ENCODE data around the gene CCDC192.

CCDC192 gene

GRCh38 chr5:127884416-127884815 is 181.2 kb downstream of the CCDC192 start:
- DNase-seq (ENCODE audit: low read depth in 3 of 3): no peak

DNA sequence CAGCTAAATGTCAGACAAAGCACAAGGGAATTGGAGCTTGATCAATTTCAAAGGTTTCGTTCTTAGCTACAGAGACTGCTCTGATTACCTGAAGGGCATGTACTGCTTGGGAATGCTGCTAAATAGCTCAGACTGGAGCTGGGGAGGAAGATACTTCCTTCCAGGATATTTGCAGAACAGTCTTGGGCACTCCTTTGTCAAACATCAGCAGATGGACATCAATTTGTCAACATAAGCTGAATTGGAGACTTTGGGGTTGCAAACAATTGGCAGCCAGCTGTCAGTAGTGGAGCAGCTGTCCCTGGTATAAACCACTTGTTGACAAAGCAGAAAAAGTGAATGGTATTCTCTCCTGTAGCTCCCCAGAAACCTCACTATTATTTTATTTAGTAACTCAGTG is 182.0 kb downstream of the CCDC192 start:
- no peak for DNase-seq (ENCODE audit: low read depth in 3 of 3)

- DNase-seq (ENCODE audit: low read depth in 3 of 3): no peak
Observed at GRCh38 chr5:127886081-127886480, 182.9 kb downstream of the CCDC192 start.

DNA sequence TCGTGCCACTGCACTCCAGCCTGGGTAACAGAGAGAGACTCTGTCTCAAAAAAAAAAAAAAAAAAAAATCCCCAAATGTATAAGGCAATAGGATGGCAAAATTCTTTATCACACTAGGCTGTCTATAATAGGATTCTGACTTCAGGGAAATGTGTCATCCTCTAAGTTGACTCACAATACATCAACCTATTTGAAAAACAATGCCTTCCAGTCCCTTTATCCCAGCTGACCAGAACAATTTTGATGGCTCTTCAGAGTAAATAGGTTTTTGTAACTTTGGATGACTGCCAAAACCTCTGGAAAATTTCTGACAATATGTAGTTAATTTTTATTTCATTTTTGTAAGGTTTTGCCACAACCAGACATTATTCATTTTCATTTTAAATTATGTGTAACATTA is 184.1 kb downstream of the CCDC192 start:
- no peak for DNase-seq (ENCODE audit: low read depth in 3 of 3)

- DNase-seq (ENCODE audit: low read depth in 3 of 3): no peak
Observed at GRCh38 chr5:127891942-127892341, 188.8 kb downstream of the CCDC192 start.

DNA sequence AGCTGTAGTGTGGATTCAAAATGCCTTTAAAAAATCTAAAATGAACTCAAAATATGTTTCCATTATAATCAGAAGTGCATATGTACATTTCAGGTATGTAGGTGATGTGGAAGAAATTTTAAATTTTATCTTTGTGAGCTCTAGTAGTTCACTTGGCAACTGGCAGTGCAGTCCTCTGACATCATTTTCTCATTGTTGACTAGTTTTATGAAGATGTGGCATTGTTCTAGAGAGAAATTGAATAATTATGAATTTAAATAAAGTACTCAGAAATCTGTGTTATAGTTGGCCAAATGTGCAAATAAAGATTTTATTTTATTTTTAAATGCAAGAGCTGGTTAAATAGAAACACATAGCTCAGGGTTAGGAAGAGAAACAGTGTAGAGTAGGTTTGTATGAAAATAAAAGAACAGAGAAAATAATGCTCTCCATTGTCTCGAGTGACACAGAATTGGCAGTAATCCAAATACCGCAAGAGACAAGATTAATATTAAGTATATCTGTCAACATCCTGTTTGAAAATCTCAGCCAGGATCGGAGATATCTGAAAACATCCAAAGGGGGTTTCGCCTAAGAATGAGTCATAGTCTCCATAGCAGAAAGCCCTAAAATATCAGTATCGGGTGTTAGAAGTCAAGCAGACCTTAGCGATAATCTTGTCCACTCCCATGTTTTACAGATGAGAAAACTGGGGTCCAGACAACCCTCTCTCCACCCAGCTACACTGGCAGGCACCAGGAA is 189.4 kb downstream of the CCDC192 start:
- no peak for DNase-seq (ENCODE audit: low read depth in 3 of 3)

DNA sequence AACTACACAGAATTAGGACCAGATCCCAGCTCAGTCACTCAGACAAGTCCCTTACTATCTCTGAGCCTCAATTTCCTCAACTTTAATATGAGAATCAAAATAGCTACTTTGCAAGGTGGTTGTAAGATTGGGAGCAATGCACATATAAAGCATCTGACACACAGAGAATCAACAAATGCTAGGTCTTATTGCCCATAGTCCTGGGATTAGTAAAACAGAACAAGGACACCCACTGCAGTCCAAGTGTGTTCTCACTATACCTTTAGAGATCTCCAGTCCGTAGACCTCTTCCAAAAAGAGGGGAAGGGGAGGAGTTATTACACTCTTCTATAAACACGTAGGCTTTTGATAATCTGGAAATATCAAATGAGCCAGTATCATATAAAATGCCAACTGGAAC is 190.0 kb downstream of the CCDC192 start:
- no peak for DNase-seq (ENCODE audit: low read depth in 3 of 3)

GRCh38 chr5:127894461-127894860 is 191.3 kb downstream of the CCDC192 start:
- DNase-seq (ENCODE audit: low read depth in 3 of 3): no peak

GRCh38 chr5:127898551-127899213 is 195.5 kb downstream of the CCDC192 start:
- DNase-seq (ENCODE audit: low read depth in 3 of 3): peak in 1 of 3 donors; percentile 21

DNA sequence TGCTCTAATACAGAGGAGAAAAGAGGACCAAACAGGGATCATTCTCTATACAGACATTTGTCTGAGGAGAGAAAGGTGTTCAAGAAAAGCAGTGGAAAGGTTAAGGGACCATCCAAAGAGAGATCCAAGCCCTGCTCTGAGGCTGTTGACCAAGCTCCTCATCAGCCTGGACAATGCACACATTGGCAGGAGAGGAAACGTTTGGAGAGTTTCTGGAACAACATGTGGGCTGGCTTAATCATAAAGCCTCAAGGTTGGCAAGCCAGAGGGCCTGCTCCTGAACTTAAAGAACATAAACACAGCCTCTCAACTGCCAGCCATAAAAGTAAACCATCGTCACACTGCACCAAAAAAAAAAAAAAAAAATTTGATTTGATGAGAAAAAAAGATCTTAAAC is 196.0 kb downstream of the CCDC192 start:
- DNase-seq (ENCODE audit: low read depth in 3 of 3): no peak

- no peak for DNase-seq (ENCODE audit: low read depth in 3 of 3)
Observed at GRCh38 chr5:127906562-127907204, 203.5 kb downstream of the CCDC192 start.

DNA sequence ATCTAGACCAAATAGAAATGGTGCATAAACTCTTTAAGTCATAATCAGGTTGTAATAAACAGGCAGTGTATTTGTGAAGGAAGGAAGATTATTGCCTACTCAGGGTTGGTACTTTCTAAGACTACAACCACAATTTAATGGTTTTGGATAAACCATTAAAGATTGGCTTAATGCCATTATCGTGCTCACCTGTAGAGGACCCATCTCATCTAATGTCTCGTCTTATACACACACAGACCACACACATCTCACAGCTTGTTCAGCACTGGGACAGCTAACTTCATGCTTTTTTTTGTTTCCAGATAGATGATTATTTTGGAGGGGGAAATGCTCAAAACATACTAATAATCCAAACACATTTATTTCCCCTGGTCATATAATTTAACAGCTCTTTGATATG is 204.7 kb downstream of the CCDC192 start:
- no peak for DNase-seq (ENCODE audit: low read depth in 3 of 3)

DNA sequence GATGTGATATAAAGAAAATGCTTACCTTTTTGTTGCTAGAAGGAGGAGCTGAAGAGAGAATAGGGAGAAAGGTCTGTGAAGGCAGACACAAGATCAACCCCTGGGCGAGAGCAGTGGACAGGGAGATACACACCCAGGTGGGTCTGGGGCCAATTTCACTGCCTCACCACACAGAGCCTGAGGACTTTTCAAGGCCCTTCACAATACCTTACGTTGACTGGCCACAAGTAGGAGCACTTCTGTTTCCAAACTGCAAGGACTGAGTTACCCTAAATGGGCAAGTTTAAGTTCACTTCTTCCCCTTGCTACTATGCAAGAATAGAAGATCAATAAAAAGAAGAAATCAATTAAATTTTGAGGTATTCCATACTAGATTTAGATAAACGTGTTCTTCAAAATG is 205.9 kb downstream of the CCDC192 start:
- DNase-seq (ENCODE audit: low read depth in 3 of 3): no peak

DNA sequence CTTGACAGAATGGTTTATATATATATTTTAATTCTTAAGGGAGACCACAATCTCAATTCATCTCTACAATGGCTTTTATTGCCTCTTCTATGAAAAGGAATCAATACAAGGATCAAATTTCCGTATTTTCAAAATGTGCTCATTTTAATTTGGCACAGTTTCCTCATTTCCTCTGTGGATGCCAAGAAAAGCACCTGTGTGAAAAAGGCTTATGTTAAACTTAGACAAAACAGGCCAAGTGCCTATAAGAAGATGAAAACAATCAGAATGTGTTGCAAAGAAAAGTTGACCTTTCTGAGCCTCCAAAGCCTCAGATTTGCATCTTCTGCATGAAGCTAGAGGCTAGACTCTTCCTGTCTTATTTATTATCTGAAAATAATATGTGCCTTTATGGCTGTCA is 206.6 kb downstream of the CCDC192 start:
- no peak for DNase-seq (ENCODE audit: low read depth in 3 of 3)

DNA sequence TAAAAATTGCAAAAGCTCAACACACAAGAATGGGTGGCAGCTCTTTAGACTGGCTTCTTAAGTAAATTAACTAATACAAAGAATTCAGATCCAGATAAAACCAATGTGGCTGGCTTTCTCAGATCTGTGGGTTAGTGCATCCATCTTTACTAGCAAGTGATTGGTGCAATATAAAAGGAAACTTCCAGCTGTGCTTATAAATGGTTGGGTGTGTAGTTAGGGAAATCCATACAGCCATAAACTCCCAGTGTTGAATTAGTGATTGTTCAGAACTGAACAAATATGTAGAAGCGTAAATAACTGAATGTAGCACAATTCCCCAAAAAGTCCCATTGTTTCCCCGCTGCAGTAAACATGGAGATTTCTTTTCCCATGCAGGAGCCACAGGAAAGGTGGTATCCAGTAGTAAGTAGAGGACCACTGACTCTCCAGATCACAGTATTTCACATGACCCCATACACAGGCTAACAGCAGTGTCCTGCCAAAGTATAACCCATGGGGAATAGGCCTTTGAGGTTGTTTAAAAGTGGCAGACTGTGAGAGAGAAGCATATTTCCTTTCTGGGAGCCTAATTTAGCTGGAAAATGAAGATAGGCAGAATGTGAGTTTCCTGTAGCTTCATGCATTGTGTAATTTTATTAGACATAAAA is 207.2 kb downstream of the CCDC192 start:
- no peak for DNase-seq (ENCODE audit: low read depth in 3 of 3)

GRCh38 chr5:127911619-127912018 is 208.4 kb downstream of the CCDC192 start:
- no peak for DNase-seq (ENCODE audit: low read depth in 3 of 3)

- DNase-seq (ENCODE audit: low read depth in 3 of 3): no peak
Observed at GRCh38 chr5:127912411-127912810, 209.2 kb downstream of the CCDC192 start.

GRCh38 chr5:127916885-127917573 is 213.8 kb downstream of the CCDC192 start:
- no peak for DNase-seq (ENCODE audit: low read depth in 3 of 3)

- no peak for DNase-seq (ENCODE audit: low read depth in 3 of 3)
Observed at GRCh38 chr5:127919006-127919796, 216.0 kb downstream of the CCDC192 start.

GRCh38 chr5:127919818-127920217 is 216.6 kb downstream of the CCDC192 start:
- no peak for DNase-seq (ENCODE audit: low read depth in 3 of 3)

DNA sequence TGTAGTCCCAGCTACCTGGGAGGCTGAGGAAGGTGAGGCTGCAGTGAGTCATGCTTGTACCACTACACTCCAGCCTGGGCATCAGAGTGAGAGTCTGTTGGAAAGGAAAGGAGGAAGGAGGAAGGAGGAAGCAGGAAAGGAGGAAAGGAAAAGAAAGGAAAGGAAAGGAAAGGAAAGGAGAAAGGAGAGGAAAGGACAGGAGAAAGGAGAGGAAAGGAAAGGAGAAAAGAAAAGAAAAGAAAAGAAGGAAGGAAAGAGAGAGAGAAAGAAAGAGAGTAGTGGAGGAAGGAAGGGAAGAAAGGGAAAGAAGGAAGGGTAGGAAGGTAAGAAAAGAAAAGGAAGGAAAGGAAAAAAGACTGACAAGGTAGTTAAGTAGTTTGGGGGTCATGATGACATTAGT is 217.7 kb downstream of the CCDC192 start:
- no peak for DNase-seq (ENCODE audit: low read depth in 3 of 3)

All from stimulated activated CD4-positive, alpha-beta T cell treated with anti-CD3 and anti-CD28 coated beads, TNF-alpha, amount 100 ng/mL, for 48 hours (primary cell).